WI38 (cell line): Measurements from ENCODE around the gene SPNS2.

Source experiments
- H3K4me3 ChIP-seq: 2 replicates; pipeline ENCODE4 v1.5.1; 2011; ENCODE audit warnings: low read depth, mild to moderate bottlenecking, control low read depth, low read length
- TF ChIP-seq, protein P1 (sequence below): IDR thresholded peaks from 2 replicates; pipeline ENCODE4 v1.5.1; 2012; ENCODE audit warnings: low read depth, mild to moderate bottlenecking, control low read depth, low read length

Gene SPNS2

DNA sequence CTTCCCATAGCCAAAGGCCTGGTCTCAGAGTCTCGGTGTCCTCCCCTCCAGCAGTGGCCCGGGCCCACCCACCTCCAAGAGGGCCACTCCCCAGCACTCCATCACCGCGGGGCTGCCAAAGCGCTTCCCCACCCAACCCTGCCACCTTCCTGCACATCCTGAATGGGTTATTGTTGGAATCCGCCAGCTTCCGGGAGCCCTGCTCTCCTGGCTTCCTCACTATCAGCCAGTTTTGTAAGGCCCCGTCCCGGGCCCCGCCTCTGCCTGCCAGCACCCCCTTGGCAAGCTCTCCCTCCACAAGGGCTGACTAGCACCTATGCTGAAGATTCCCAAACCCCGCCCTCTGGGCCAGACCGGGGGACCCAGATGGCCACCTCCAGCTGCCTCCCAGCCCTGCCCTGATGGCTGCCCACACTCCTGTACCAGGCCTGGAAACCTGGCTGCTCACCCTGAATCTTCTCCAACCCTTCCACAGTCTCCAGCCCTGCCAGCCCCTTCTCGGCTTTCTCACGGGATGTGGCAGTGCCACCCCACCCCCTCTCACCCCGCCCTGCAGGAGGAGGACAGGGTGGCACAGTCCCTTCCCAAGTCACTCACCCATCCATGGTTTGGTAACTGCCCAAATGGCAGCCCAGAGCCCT lies 42.1 kb downstream of the SPNS2 start:
- TF ChIP-seq, protein P1, sequence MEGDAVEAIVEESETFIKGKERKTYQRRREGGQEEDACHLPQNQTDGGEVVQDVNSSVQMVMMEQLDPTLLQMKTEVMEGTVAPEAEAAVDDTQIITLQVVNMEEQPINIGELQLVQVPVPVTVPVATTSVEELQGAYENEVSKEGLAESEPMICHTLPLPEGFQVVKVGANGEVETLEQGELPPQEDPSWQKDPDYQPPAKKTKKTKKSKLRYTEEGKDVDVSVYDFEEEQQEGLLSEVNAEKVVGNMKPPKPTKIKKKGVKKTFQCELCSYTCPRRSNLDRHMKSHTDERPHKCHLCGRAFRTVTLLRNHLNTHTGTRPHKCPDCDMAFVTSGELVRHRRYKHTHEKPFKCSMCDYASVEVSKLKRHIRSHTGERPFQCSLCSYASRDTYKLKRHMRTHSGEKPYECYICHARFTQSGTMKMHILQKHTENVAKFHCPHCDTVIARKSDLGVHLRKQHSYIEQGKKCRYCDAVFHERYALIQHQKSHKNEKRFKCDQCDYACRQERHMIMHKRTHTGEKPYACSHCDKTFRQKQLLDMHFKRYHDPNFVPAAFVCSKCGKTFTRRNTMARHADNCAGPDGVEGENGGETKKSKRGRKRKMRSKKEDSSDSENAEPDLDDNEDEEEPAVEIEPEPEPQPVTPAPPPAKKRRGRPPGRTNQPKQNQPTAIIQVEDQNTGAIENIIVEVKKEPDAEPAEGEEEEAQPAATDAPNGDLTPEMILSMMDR: no peak
- H3K4me3 ChIP-seq: no peak overlapping the region

- no peak overlapping the region for H3K4me3 ChIP-seq
- TF ChIP-seq, protein P1: no peak
These were observed 42.8 kb downstream of the SPNS2 start for GRCh38 chr17:4541328-4542002.

- TF ChIP-seq, protein P1: no peak
- H3K4me3 ChIP-seq: no peak overlapping the region
These were observed 43.5 kb downstream of the SPNS2 start for GRCh38 chr17:4542003-4542725.

DNA sequence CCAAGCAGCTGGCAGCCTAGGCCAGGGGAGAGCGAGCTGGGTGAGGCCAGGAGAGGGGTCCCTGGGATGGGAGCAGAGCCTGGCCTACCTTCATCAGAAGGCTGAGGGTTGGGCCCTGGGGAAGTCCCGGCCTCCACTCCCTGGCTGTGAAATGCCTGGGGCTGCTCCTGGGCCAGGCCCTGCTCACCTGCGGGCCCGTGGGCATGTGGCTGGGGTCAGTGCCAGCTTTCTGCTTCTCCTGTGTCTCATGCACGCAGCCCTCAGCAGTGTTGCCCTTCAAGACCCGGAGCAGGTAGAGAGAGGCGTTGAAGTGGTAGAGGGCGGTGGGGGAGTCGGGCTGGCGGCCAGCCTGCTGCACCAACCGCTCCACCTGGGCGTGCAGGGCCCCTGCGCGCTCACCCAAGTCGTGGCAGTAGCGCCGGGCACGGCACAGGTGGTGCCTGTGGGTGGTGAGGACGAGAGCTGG lies 44.1 kb downstream of the SPNS2 start:
- TF ChIP-seq, protein P1: no peak
- no peak overlapping the region for H3K4me3 ChIP-seq

DNA sequence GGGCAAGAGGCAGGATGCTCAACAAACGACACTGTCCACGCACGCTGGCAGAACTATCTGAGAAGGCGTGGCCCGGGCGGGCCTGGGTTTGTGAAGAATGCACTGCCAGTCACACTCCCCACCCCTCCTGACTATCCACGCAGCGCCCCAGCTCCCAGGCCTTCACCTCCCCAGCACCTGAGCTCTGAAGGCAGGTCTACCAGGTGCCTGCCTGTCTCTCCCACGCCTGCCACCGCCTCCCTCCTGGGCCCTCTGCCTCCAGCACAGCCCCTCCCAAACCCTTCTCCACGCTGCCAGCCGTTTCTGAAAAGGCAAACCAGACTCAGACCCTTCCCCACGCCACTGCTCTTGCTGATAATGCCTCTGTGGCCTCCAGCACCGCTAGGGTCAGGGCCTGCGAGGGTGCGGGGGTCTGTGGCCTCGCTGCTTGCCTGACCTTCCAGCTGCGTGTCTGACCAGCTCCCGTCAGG lies 44.9 kb downstream of the SPNS2 start:
- TF ChIP-seq, protein P1: no peak
- H3K4me3 ChIP-seq: no peak overlapping the region

DNA sequence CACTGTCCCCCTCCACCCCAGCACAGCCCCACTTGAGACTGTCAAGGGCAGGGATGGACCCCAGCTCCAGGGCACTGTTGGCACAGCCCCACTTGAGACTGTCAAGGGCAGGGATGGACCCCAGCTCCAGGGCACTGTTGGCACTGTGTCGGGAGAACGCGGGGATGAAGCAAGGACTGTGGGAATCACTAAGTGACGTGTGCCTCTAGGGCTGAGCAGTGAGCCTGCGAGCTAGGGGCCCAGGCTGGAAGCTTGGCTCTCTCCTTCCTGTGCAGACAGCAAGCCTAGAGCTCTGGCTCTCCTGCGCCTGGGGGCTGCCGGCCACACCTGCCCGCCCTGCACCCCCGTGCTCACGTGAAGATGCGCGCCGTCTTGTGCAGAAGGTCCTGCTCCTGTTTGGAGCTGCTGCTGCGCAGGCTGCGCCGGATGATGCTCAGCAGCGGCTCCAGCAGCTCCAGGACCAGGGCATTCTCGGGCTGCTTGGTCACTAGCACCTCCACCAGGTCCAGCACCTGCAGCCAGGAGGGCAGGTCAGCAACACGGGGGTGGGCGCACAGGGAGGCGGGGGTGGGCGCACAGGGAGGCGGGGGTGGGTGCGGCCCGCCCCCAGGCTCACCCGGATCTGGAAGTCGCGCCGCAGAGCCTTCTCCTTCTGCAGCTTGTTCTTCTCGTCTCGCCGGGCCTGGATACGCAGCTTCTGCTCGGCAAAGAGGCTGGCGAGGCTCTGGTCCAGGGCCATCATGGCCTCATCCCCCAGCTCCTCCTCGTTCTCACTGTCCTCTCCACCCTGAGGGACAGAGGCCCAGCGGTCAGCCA lies 45.7 kb downstream of the SPNS2 start:
- TF ChIP-seq, protein P1: no peak
- H3K4me3 ChIP-seq: no peak overlapping the region
